Measurements from ENCODE around the gene GRIN1. TPM values are rescaled to one million over a fixed set of nuclear protein-coding genes. Genes with fewer than 3 reads are reported as not detected.
A peak's percentile ranks its signal among the peaks of the same experiment; 100 is the strongest.

Gene GRIN1
- total and polyA plus RNA-seq, 2 of the 13 experiments (the other 11 are each of a cell fraction or from before 2014, with no cell fraction given), result 0.13 TPM; not detected in 1

DNA sequence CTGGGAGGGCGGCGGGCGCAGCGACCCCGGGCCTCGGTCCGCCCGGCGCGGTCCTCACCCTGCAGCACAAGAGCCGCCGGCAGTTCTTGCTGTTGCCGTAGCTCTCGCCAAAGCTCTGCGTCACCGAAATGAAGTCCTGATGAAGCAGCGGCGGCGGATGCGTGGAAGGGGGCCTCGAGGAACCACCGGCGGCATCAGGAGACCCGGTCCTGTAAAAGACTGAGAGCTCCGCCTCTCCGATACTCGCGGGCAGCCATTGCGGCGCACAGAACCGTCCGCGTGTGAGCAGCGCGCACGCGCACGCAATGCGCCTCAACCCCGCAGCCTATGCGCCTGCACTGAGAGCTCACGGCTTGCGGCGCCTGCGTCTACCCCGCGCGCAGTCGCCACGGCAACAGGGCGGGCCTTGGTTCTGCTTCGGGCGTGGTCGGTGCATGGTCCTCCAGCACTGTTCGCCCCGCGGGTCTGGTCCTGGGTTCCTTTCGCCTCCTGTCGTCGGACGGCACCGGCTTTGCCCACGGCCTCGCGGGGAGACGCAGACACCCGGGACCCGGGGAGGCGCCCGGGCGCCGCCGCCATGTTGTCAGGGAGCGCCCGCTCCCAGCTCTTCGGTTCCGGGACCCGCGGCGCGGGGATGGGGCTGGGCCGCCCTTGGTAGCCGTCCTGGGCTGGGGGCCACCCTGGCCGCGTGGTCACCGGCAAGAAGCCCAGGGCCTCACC lies 9.3 kb upstream of the GRIN1 start (continued):
- TF ChIP-seq POGZ (CRISPR knock-in tag; IDR thresholded peaks at IDR 0.05) (0 out of 2 replicates have a peak, but pooled peaks have one; percentile 19), ZNF343 (CRISPR knock-in tag; IDR thresholded peaks at IDR 0.05) (0 out of 2 replicates have a peak, but pooled peaks have one; percentile 17), ZNF772 (CRISPR knock-in tag; IDR thresholded peaks at IDR 0.05) (peak; percentile 46; the same call in 1 of the 2 replicates), NR2F6 (IDR thresholded peaks at IDR 0.05) (no peak), NR2F6 (CRISPR knock-in tag; IDR thresholded peaks at IDR 0.05) (peak; percentile 42; the same call in 1 of the 2 replicates), ZNF598 (CRISPR knock-in tag; IDR thresholded peaks at IDR 0.05; ENCODE audit: borderline replicate concordance) (0 out of 2 replicates have a peak, but pooled peaks have one; percentile 11), ZNF253 (CRISPR knock-in tag; IDR thresholded peaks at IDR 0.05; ENCODE audit: borderline replicate concordance) (no peak; the same call in 1 of the 2 replicates), ETV5 (CRISPR knock-in tag; IDR thresholded peaks at IDR 0.05; ENCODE audit: borderline replicate concordance) (peak; percentile 10; the same call in 1 of the 2 replicates), ZNF678 (CRISPR knock-in tag; IDR thresholded peaks at IDR 0.05) (no peak; the same call in 1 of the 2 replicates), MED13 (CRISPR knock-in tag; IDR thresholded peaks at IDR 0.05) (peak; percentile 81; the same call in 1 of the 2 replicates), ZBTB2 (CRISPR knock-in tag; IDR thresholded peaks at IDR 0.05; ENCODE audit: low read depth) (peak; percentile 62; the same call in 1 of the 2 replicates), MYNN (CRISPR knock-in tag; IDR thresholded peaks at IDR 0.05; ENCODE audit: low read depth) (no peak), ZFX (CRISPR knock-in tag; IDR thresholded peaks at IDR 0.05; ENCODE audit: low read depth) (peak; percentile 61; the same call in 1 of the 2 replicates), IRF2 (CRISPR knock-in tag; IDR thresholded peaks at IDR 0.05) (peak; percentile 78), CBFB (CRISPR knock-in tag; IDR thresholded peaks at IDR 0.05) (0 out of 2 replicates have a peak, but pooled peaks have one; percentile 10), MTERF4 (CRISPR knock-in tag; IDR thresholded peaks at IDR 0.05) (peak; percentile 24; the same call in 1 of the 2 replicates), ZNF317 (CRISPR knock-in tag; IDR thresholded peaks at IDR 0.05) (peak; percentile 48; the same call in 1 of the 2 replicates), THAP11 (CRISPR knock-in tag; IDR thresholded peaks at IDR 0.05) (peak; percentile 80), ZBTB1 (CRISPR knock-in tag; IDR thresholded peaks at IDR 0.05; ENCODE audit: borderline replicate concordance) (0 out of 2 replicates have a peak, but pooled peaks have one; percentile 17), NFKB2 (CRISPR knock-in tag; IDR thresholded peaks at IDR 0.05; ENCODE audit: borderline replicate concordance) (peak; percentile 62; the same call in 1 of the 2 replicates), SNRNP70 (IDR thresholded peaks at IDR 0.05; ENCODE audit: low read depth, low read length) (no peak)
- TF ChIP-seq, protein P1, sequence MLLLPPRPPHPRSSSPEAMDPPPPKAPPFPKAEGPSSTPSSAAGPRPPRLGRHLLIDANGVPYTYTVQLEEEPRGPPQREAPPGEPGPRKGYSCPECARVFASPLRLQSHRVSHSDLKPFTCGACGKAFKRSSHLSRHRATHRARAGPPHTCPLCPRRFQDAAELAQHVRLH (CRISPR knock-in tag; IDR thresholded peaks at IDR 0.05; ENCODE audit: borderline replicate concordance, low read depth), result peak; percentile 61; the same call in 1 of the 2 replicates
- TF ChIP-seq, protein P2, sequence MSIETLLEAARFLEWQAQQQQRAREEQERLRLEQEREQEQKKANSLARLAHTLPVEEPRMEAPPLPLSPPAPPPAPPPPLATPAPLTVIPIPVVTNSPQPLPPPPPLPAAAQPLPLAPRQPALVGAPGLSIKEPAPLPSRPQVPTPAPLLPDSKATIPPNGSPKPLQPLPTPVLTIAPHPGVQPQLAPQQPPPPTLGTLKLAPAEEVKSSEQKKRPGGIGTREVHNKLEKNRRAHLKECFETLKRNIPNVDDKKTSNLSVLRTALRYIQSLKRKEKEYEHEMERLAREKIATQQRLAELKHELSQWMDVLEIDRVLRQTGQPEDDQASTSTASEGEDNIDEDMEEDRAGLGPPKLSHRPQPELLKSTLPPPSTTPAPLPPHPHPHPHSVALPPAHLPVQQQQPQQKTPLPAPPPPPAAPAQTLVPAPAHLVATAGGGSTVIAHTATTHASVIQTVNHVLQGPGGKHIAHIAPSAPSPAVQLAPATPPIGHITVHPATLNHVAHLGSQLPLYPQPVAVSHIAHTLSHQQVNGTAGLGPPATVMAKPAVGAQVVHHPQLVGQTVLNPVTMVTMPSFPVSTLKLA (IDR thresholded peaks at IDR 0.05), result peak; percentile 63; the same call in 1 of the 2 replicates

Measured in HepG2 (cell line).